ENCODE data around the gene PAPPA2. TPM values are rescaled to one million over a fixed set of nuclear protein-coding genes. Genes with fewer than 3 reads are reported as not detected.

The PAPPA2 gene
- total RNA-seq, 4 donors from 2014 or later, result 0.75 to 17.5 (median 1.3) TPM

- no peak for TF ChIP-seq CTCF (IDR thresholded peaks at IDR 0.05; ENCODE audit: low read depth)
These were observed 368.2 kb downstream of the PAPPA2 start for GRCh38 chr1:176831150-176831549.

GRCh38 chr1:176837708-176838107, 374.7 kb downstream of the PAPPA2 start:
- TF ChIP-seq CTCF (IDR thresholded peaks at IDR 0.05; ENCODE audit: low read depth), result no peak

- no peak for TF ChIP-seq CTCF (IDR thresholded peaks at IDR 0.05; ENCODE audit: low read depth)
These were observed 375.5 kb downstream of the PAPPA2 start for GRCh38 chr1:176838276-176838995.

GRCh38 chr1:176839216-176839615, 376.2 kb downstream of the PAPPA2 start:
- no peak for TF ChIP-seq CTCF (IDR thresholded peaks at IDR 0.05; ENCODE audit: low read depth)

GRCh38 chr1:176841238-176841637, 378.3 kb downstream of the PAPPA2 start:
- no peak for TF ChIP-seq CTCF (IDR thresholded peaks at IDR 0.05; ENCODE audit: low read depth)

- TF ChIP-seq CTCF (IDR thresholded peaks at IDR 0.05; ENCODE audit: low read depth), result no peak
These were observed 380.6 kb downstream of the PAPPA2 start for GRCh38 chr1:176843352-176844297.

- TF ChIP-seq CTCF (IDR thresholded peaks at IDR 0.05; ENCODE audit: low read depth), result no peak
These were observed 384.1 kb downstream of the PAPPA2 start for GRCh38 chr1:176847052-176847451.
